Measurements from ENCODE around the gene DCUN1D2.

Gene DCUN1D2

GRCh38 chr13:113519556-113519955 lies 29.0 kb upstream of the DCUN1D2 start:
- no peak for DNase-seq (ENCODE audit: low read depth)

- no peak for DNase-seq (ENCODE audit: low read depth)
Measured at GRCh38 chr13:113518076-113518803, 27.7 kb upstream of the DCUN1D2 start.

- DNase-seq (ENCODE audit: low read depth): no peak
Measured at GRCh38 chr13:113514847-113515246, 24.3 kb upstream of the DCUN1D2 start.

- DNase-seq (ENCODE audit: low read depth): no peak
Measured at GRCh38 chr13:113513761-113514160, 23.2 kb upstream of the DCUN1D2 start.

GRCh38 chr13:113511361-113511760 lies 20.9 kb upstream of the DCUN1D2 start:
- no peak for DNase-seq (ENCODE audit: low read depth)

- no peak for DNase-seq (ENCODE audit: low read depth)
Measured at GRCh38 chr13:113510871-113511270, 20.4 kb upstream of the DCUN1D2 start.

GRCh38 chr13:113509989-113510388 lies 19.5 kb upstream of the DCUN1D2 start:
- DNase-seq (ENCODE audit: low read depth): no peak

- no peak for DNase-seq (ENCODE audit: low read depth)
Measured at GRCh38 chr13:113508521-113509254, 18.2 kb upstream of the DCUN1D2 start.

GRCh38 chr13:113507505-113508345 lies 17.2 kb upstream of the DCUN1D2 start:
- DNase-seq (ENCODE audit: low read depth): no peak

GRCh38 chr13:113506871-113507388 lies 16.4 kb upstream of the DCUN1D2 start:
- DNase-seq (ENCODE audit: low read depth): no peak

- no peak for DNase-seq (ENCODE audit: low read depth)
Measured at GRCh38 chr13:113506025-113506685, 15.6 kb upstream of the DCUN1D2 start.

GRCh38 chr13:113502686-113503085 lies 12.2 kb upstream of the DCUN1D2 start:
- no peak for DNase-seq (ENCODE audit: low read depth)

- DNase-seq (ENCODE audit: low read depth): no peak
Measured at GRCh38 chr13:113500530-113501265, 10.2 kb upstream of the DCUN1D2 start.

- no peak for DNase-seq (ENCODE audit: low read depth)
Measured at GRCh38 chr13:113499936-113500335, 9.4 kb upstream of the DCUN1D2 start.

GRCh38 chr13:113498905-113499304 lies 8.4 kb upstream of the DCUN1D2 start:
- DNase-seq (ENCODE audit: low read depth): no peak

- DNase-seq (ENCODE audit: low read depth): no peak
Measured at GRCh38 chr13:113497217-113497616, 6.7 kb upstream of the DCUN1D2 start.

GRCh38 chr13:113495494-113496210 lies 5.1 kb upstream of the DCUN1D2 start:
- no peak for DNase-seq (ENCODE audit: low read depth)

- DNase-seq (ENCODE audit: low read depth): no peak
Measured at GRCh38 chr13:113493315-113493951, 2.9 kb upstream of the DCUN1D2 start.

- DNase-seq (ENCODE audit: low read depth): no peak
Measured at GRCh38 chr13:113491982-113492381, 1.5 kb upstream of the DCUN1D2 start.

GRCh38 chr13:113491418-113491883 lies 940 bp upstream of the DCUN1D2 start:
- DNase-seq (ENCODE audit: low read depth): no peak

All from stimulated activated CD8-positive, alpha-beta memory T cell treated with anti-CD3 and anti-CD28 coated beads, Interleukin-7, amount 100 ng/mL, for 24 hours (primary cell).